HG02870 (cell line): ENCODE results near the gene PRKCZ.

Source experiments
- ATAC-seq: cut with Tn5 transposase; IDR thresholded peaks from one replicate; pipeline ENCODE4 v1.9.1; 2021; ENCODE audit warnings: mild to moderate bottlenecking, moderate library complexity; ENCODE audit not compliant: unreplicated experiment

PRKCZ gene

GRCh38 chr1:2099886-2100779 lies 49.9 kb downstream of the PRKCZ start:
- no peak for ATAC-seq

GRCh38 chr1:2100780-2101108 lies 50.5 kb downstream of the PRKCZ start:
- ATAC-seq = no peak

GRCh38 chr1:2101531-2101930 lies 51.3 kb downstream of the PRKCZ start:
- ATAC-seq = no peak

GRCh38 chr1:2101946-2102345 lies 51.7 kb downstream of the PRKCZ start:
- ATAC-seq = no peak

- ATAC-seq = no peak
Measured at GRCh38 chr1:2102753-2103152, 52.5 kb downstream of the PRKCZ start.

- no peak for ATAC-seq
Measured at GRCh38 chr1:2103266-2103900, 53.2 kb downstream of the PRKCZ start.

GRCh38 chr1:2103901-2104590 lies 53.8 kb downstream of the PRKCZ start:
- ATAC-seq = no peak

- no peak for ATAC-seq
Measured at GRCh38 chr1:2104621-2105427, 54.6 kb downstream of the PRKCZ start.

GRCh38 chr1:2105781-2106524 lies 55.7 kb downstream of the PRKCZ start:
- ATAC-seq = no peak

- no peak for ATAC-seq
Measured at GRCh38 chr1:2106659-2107405, 56.6 kb downstream of the PRKCZ start.

- no peak for ATAC-seq
Measured at GRCh38 chr1:2107586-2108212, 57.5 kb downstream of the PRKCZ start.

GRCh38 chr1:2108213-2108876 lies 58.1 kb downstream of the PRKCZ start:
- ATAC-seq = no peak

- no peak for ATAC-seq
Measured at GRCh38 chr1:2108877-2109580, 58.8 kb downstream of the PRKCZ start.

- no peak for ATAC-seq
Measured at GRCh38 chr1:2109581-2110021, 59.4 kb downstream of the PRKCZ start.

- ATAC-seq = no peak
Measured at GRCh38 chr1:2110191-2110737, 60.1 kb downstream of the PRKCZ start.

GRCh38 chr1:2110738-2111673 lies 60.8 kb downstream of the PRKCZ start:
- no peak for ATAC-seq

- no peak for ATAC-seq
Measured at GRCh38 chr1:2111674-2112035, 61.4 kb downstream of the PRKCZ start.
